ENCODE data around the gene DMTF1. TPM values are rescaled to one million over a fixed set of nuclear protein-coding genes. Genes with fewer than 3 reads are reported as not detected.
A peak's percentile ranks its signal among the peaks of the same experiment; 100 is the strongest.

The DMTF1 gene
- polyA plus RNA-seq, 2 of the 4 experiments (the other 2 are of a cell fraction), result 37.3 to 124 TPM

- FAIRE-seq (no peak), ATAC-seq (no peak), DNase-seq (ENCODE audit: low read depth in 1 of 2, low spot score in 1 of 2) (no peak)
- H3K4me2 ChIP-seq, result peak overlapping the region; percentile 92
- no peak overlapping the region for H3K27ac ChIP-seq
- POLR2A ChIA-PET, result no interaction called here
- 77% methylated on average over 3 of the region's 3 CpGs for WGBS (ENCODE audit: missing lambda C conversion rate)
- no peak overlapping the region for H3K4me3 ChIP-seq
- H3K9me3 ChIP-seq, result no peaks in the 10 kb centered on the region
- CTCF ChIA-PET, result interaction anchor here (0.7 kb wide), 1 partner anchor 73 kb away, joined by 3 read pairs; no protein-coding TSS in a partner anchor
- TF ChIP-seq NPAS2 (CRISPR knock-in tag; IDR thresholded peaks at IDR 0.05; ENCODE audit: borderline replicate concordance), result no peak
- TF ChIP-seq, protein P1, sequence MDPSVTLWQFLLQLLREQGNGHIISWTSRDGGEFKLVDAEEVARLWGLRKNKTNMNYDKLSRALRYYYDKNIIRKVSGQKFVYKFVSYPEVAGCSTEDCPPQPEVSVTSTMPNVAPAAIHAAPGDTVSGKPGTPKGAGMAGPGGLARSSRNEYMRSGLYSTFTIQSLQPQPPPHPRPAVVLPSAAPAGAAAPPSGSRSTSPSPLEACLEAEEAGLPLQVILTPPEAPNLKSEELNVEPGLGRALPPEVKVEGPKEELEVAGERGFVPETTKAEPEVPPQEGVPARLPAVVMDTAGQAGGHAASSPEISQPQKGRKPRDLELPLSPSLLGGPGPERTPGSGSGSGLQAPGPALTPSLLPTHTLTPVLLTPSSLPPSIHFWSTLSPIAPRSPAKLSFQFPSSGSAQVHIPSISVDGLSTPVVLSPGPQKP (IDR thresholded peaks at IDR 0.05; ENCODE audit: low read depth, low read length), result no peak
- H3K4me1 ChIP-seq, result peaks cover 36% of the 10 kb centered on the region
These were observed 3.5 kb downstream of the DMTF1 start for GRCh38 chr7:87155788-87156187.

GRCh38 chr7:87156709-87157108, 4.5 kb downstream of the DMTF1 start:
- no peaks in the 10 kb centered on the region for H3K9me3 ChIP-seq
- 56% methylated on average over 2 of the region's 2 CpGs for WGBS (ENCODE audit: missing lambda C conversion rate)
- FAIRE-seq (no peak), ATAC-seq (no peak), DNase-seq (ENCODE audit: low read depth in 1 of 2, low spot score in 1 of 2) (no peak)
- H3K4me2 ChIP-seq, result peak overlapping the region; percentile 92; the same call in 2 of the 3 replicates
- no peak for TF ChIP-seq CBX2 (IDR thresholded peaks at IDR 0.05; ENCODE audit: borderline replicate concordance, low read depth)
- TF ChIP-seq RARB (CRISPR knock-in tag; IDR thresholded peaks at IDR 0.05), result no peak
- TF ChIP-seq, protein P2, sequence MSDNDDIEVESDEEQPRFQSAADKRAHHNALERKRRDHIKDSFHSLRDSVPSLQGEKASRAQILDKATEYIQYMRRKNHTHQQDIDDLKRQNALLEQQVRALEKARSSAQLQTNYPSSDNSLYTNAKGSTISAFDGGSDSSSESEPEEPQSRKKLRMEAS (IDR thresholded peaks at IDR 0.05), result no peak
- TF ChIP-seq PHF8 (IDR thresholded peaks at IDR 0.05; ENCODE audit: borderline replicate concordance, low read depth), result no peak
- no peak for TF ChIP-seq KDM1A (IDR thresholded peaks at IDR 0.05; ENCODE audit: low read depth)
- TF ChIP-seq SREBF2 (IDR thresholded peaks at IDR 0.05), result no peak
- no peak for TF ChIP-seq HOXB5 (CRISPR knock-in tag; IDR thresholded peaks at IDR 0.05)
- TF ChIP-seq, protein P3, sequence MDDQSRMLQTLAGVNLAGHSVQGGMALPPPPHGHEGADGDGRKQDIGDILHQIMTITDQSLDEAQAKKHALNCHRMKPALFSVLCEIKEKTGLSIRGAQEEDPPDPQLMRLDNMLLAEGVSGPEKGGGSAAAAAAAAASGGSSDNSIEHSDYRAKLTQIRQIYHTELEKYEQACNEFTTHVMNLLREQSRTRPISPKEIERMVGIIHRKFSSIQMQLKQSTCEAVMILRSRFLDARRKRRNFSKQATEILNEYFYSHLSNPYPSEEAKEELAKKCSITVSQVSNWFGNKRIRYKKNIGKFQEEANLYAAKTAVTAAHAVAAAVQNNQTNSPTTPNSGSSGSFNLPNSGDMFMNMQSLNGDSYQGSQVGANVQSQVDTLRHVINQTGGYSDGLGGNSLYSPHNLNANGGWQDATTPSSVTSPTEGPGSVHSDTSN (IDR thresholded peaks at IDR 0.05), result no peak
- TF ChIP-seq HMGXB4 (CRISPR knock-in tag; IDR thresholded peaks at IDR 0.05; ENCODE audit: borderline replicate concordance), result no peak
- TF ChIP-seq RFX5 (IDR thresholded peaks at IDR 0.05), result no peak
- TF ChIP-seq, protein P1 (IDR thresholded peaks at IDR 0.05; ENCODE audit: low read depth, low read length), result no peak
- no peak for TF ChIP-seq EP300 (IDR thresholded peaks at IDR 0.05)
- no peak for TF ChIP-seq MAZ (IDR thresholded peaks at IDR 0.05; ENCODE audit: borderline replicate concordance, low read depth, low read length)
- no peak for TF ChIP-seq CTCF (IDR thresholded peaks at IDR 0.05)
- no peak for TF ChIP-seq CHD2 (IDR thresholded peaks at IDR 0.05; ENCODE audit: low read length, partially characterized antibody)
- no peak for TF ChIP-seq ZC3H11A (IDR thresholded peaks at IDR 0.05)
- no peak overlapping the region for H3K4me3 ChIP-seq
- ChIA-PET POLR2A (interaction anchor here (1.1 kb wide), 1 partner anchor 64 kb away, joined by 3 read pairs; no protein-coding TSS in a partner anchor), CTCF (no interaction called here)
- peaks cover 30% of the 10 kb centered on the region for H3K4me1 ChIP-seq
- H3K27ac ChIP-seq, result no peak overlapping the region

Measured in A549 (cell line).